ENCODE measurements around the gene LIPE. TPM values are rescaled to one million over a fixed set of nuclear protein-coding genes. Genes with fewer than 3 reads are reported as not detected.

LIPE gene
- total RNA-seq, 4 donors from 2014 or later, result 3.6 to 10.6 (median 5.9) TPM

DNA sequence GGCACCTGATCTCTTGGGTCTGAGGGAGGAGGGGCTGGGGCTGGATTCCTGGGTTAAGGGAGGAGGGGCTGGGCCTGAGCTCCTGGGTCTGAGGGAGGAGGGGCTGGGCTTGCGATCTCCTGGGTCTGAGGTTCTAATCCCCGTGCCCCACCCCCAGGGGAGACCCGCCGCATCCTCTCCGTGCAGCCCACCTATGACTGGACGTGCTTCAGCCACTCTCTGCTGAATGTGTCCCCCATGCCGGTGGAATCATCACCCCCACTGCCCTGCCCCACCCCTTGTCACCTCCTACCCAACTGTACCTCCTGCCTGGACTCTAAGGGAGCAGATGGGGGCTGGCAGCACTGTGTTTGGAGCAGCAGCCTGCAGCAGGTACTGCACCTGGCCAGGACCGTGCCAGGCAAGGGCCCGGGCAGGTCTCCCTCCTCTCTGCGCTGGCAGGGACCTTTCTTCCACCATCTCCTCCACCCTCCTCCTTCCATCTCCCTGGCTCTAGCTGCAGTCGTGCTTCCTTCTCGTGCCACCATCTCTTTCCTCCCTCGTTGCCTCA lies 64.2 kb downstream of the LIPE start:
- peaks cover 21 to 62% (median 56%) of the 10 kb centered on the region in 4 donors for H3K36me3 ChIP-seq
- intact Hi-C loops (cut with DNase I), result no loop called here
- H3K4me3 ChIP-seq, result no peak overlapping the region
- H3K4me1 ChIP-seq, result peaks cover 19 to 29% (median 28%) of the 10 kb centered on the region in 4 donors
- H3K9me3 ChIP-seq, result peaks cover 0 to 9% (median 0%) of the 10 kb centered on the region in 4 donors
- H3K27me3 ChIP-seq, result no peaks in the 10 kb centered on the region
- no peak for DNase-seq (ENCODE audit: extremely low spot score)
- no peak overlapping the region for H3K27ac ChIP-seq (replicated peaks in 1 of 4)
- WGBS, result 98% methylated on average over 8 of the region's 13 CpGs
- TF ChIP-seq POLR2A (IDR thresholded peaks at IDR 0.05; ENCODE audit: low read depth), result no peak
- TF ChIP-seq EP300 (IDR thresholded peaks at IDR 0.05), result no peak
- no peak for TF ChIP-seq CTCF (IDR thresholded peaks at IDR 0.05)
- TF ChIP-seq POLR2AphosphoS5 (IDR thresholded peaks at IDR 0.05), result no peak

DNA sequence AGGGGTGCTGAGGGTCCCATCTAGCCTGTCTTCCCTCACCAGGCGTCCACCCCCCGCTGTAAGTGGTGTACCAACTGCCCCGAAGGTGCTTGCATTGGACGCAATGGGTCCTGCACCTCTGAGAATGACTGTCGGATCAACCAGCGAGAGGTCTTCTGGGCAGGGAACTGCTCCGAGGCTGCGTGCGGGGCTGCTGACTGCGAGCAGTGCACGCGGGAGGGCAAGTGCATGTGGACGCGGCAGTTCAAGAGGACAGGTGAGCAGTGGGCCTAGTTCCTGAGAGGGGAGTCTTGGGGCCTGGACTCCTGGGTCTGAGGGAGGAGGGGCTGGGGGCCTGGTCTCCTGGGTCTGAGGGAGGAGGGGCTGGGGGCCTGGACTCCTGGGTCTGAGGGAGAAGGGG lies 64.8 kb downstream of the LIPE start:
- TF ChIP-seq POLR2AphosphoS5 (IDR thresholded peaks at IDR 0.05) (no peak), POLR2A (IDR thresholded peaks at IDR 0.05; ENCODE audit: low read depth) (no peak), EP300 (IDR thresholded peaks at IDR 0.05) (no peak), CTCF (IDR thresholded peaks at IDR 0.05) (no peak)
- Histone ChIP-seq H3K9me3 (peaks cover 0 to 9% (median 0%) of the 10 kb centered on the region in 4 donors), H3K27me3 (no peaks in the 10 kb centered on the region), H3K4me3 (no peak overlapping the region), H3K36me3 (peaks cover 23 to 68% (median 62%) of the 10 kb centered on the region in 4 donors), H3K4me1 (peaks cover 17 to 29% (median 27%) of the 10 kb centered on the region in 4 donors), H3K27ac (replicated peaks in 1 of 4) (no peak overlapping the region)
- intact Hi-C loops (cut with DNase I), result no loop called here
- WGBS, result 91% methylated on average over 13 of the region's 14 CpGs
- DNase-seq (ENCODE audit: extremely low spot score), result no peak

DNA sequence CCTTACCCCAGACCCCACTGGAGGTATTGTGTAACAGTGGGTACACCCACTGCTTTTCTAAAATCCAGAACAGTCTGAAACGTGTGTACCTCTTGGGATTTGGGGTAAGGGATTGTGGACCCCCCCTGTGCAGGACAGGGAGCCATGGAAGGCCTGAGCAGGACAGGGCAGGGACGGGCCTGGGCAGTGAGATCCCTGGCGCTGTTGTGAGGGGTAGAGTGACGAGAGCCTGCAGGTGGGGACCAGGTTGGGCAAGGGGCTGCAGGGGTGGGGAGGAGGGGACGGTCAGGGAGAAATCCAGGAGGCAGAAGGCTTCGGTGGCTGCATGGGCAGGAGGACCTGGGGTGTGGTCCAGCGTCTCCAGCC lies 65.7 kb downstream of the LIPE start:
- 94% methylated on average over 7 of the region's 7 CpGs for WGBS
- Histone ChIP-seq H3K36me3 (peaks cover 29 to 76% (median 70%) of the 10 kb centered on the region in 4 donors), H3K9me3 (peaks cover 0 to 9% (median 0%) of the 10 kb centered on the region in 4 donors), H3K4me3 (no peak overlapping the region), H3K4me1 (peaks cover 15 to 22% (median 19%) of the 10 kb centered on the region in 4 donors), H3K27ac (replicated peaks in 1 of 4) (no peak overlapping the region), H3K27me3 (no peaks in the 10 kb centered on the region)
- no peak for TF ChIP-seq POLR2A (IDR thresholded peaks at IDR 0.05; ENCODE audit: low read depth)
- intact Hi-C loops (cut with DNase I), result no loop called here
- no peak for DNase-seq (ENCODE audit: extremely low spot score)

DNA sequence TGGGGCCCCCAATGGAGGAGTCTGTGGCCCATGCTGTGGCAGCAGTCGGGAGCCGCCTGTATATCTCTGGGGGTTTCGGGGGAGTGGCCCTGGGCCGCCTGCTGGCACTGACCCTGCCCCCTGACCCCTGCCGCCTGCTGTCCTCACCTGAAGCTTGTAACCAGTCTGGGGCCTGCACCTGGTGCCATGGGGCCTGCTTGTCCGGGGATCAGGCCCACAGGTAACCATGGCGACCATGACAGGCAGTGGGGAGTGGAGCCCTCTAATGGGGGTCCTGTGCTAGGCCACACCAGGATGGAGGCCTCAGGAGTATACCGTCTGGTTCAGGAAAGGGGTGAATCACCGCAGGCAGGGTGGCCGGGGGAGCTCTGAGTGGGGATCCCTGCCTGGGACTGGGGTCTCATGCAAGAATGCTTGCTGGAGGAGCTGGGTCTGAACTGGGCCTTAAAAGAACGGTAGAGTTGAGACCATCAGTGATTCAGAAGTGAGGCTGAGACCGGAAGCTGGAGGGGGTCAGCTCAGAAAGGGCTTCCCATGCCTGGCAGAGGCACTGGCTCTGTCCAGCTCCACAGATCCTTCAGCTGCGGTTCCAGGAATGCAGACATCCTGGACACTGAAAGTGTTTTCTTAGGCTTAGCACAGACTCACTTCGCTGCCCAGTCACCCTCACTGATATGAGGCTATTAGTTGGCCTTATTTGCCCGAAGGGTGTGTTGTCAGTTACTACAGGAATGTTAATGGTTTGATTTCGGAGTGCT lies 66.2 kb downstream of the LIPE start:
- TF ChIP-seq EP300 (IDR thresholded peaks at IDR 0.05) (no peak), CTCF (IDR thresholded peaks at IDR 0.05) (no peak), POLR2AphosphoS5 (IDR thresholded peaks at IDR 0.05) (no peak), POLR2A (IDR thresholded peaks at IDR 0.05; ENCODE audit: low read depth) (no peak)
- peaks cover 0 to 9% (median 0%) of the 10 kb centered on the region in 4 donors for H3K9me3 ChIP-seq
- no peak overlapping the region for H3K27ac ChIP-seq (replicated peaks in 1 of 4)
- intact Hi-C loops (cut with DNase I), result no loop called here
- H3K27me3 ChIP-seq, result no peaks in the 10 kb centered on the region
- H3K36me3 ChIP-seq, result peaks cover 30 to 82% (median 76%) of the 10 kb centered on the region in 4 donors
- WGBS, result 93% methylated on average over 6 of the region's 16 CpGs
- no peak for DNase-seq (ENCODE audit: extremely low spot score)
- H3K4me3 ChIP-seq, result no peak overlapping the region
- H3K4me1 ChIP-seq, result peaks cover 10 to 17% (median 13%) of the 10 kb centered on the region in 4 donors

- no peaks in the 10 kb centered on the region for H3K9me3 ChIP-seq
- H3K27me3 ChIP-seq, result no peaks in the 10 kb centered on the region
- TF ChIP-seq EP300 (IDR thresholded peaks at IDR 0.05), result no peak
- no peak for TF ChIP-seq POLR2AphosphoS5 (IDR thresholded peaks at IDR 0.05)
- TF ChIP-seq POLR2A (IDR thresholded peaks at IDR 0.05; ENCODE audit: low read depth), result no peak
- no peak for TF ChIP-seq CTCF (IDR thresholded peaks at IDR 0.05)
- DNase-seq (ENCODE audit: extremely low spot score), result no peak
- intact Hi-C loops (cut with DNase I), result no loop called here
- no peak overlapping the region for H3K4me3 ChIP-seq
- H3K27ac ChIP-seq (replicated peaks in 1 of 4), result no peak overlapping the region
- WGBS, result 94% methylated on average over 11 of the region's 12 CpGs
- no peaks in the 10 kb centered on the region for H3K4me1 ChIP-seq
- H3K36me3 ChIP-seq, result peaks cover 34 to 98% (median 90%) of the 10 kb centered on the region in 4 donors
These were observed 69.9 kb downstream of the LIPE start for GRCh38 chr19:42357290-42357689.
